Astrocyte of the cerebellum (primary cell): Measurements from ENCODE around the gene TRIM13.

ENCODE experiments used
- DNase-seq: peaks from one replicate; pipeline ENCODE4 v3.0.0-alpha.2; 2011; ENCODE audit warnings: low read depth
- H3K4me3 ChIP-seq: 2 replicates; pipeline ENCODE4 v1.5.1; 2011; ENCODE audit warnings: mild to moderate bottlenecking, low read depth, low read length, moderate library complexity
- in situ Hi-C: cut with HindIII; loops from 2 replicates; pipeline ENCODE4 v1.10.0; 2017; ENCODE audit warnings: low sequenced_read_pairs
- TF ChIP-seq, protein P1 (sequence below): IDR thresholded peaks from 2 replicates; pipeline ENCODE4 v1.5.1; 2012; ENCODE audit warnings: low read length, low read depth, moderate library complexity, mild to moderate bottlenecking; ENCODE audit errors: missing control alignments

The TRIM13 gene

DNA sequence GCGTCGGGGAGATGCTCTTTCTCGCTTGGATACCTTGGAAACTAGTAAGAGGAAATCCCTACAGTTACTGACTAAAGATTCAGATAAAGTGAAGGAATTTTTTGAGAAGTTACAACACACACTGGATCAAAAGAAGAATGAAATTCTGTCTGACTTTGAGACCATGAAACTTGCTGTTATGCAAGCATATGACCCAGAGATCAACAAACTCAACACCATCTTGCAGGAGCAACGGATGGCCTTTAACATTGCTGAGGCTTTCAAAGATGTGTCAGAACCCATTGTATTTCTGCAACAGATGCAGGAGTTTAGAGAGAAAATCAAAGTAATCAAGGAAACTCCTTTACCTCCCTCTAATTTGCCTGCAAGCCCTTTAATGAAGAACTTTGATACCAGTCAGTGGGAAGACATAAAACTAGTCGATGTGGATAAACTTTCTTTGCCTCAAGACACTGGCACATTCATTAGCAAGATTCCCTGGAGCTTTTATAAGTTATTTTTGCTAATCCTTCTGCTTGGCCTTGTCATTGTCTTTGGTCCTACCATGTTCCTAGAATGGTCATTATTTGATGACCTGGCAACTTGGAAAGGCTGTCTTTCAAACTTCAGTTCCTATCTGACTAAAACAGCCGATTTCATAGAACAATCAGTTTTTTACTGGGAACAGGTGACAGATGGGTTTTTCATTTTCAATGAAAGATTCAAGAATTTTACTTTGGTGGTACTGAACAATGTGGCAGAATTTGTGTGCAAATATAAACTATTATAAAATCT lies 15.7 kb downstream of the TRIM13 start:
- in situ Hi-C loops: no loop called here
- no peak for DNase-seq
- H3K4me3 ChIP-seq: no peak overlapping the region
- TF ChIP-seq, protein P1, sequence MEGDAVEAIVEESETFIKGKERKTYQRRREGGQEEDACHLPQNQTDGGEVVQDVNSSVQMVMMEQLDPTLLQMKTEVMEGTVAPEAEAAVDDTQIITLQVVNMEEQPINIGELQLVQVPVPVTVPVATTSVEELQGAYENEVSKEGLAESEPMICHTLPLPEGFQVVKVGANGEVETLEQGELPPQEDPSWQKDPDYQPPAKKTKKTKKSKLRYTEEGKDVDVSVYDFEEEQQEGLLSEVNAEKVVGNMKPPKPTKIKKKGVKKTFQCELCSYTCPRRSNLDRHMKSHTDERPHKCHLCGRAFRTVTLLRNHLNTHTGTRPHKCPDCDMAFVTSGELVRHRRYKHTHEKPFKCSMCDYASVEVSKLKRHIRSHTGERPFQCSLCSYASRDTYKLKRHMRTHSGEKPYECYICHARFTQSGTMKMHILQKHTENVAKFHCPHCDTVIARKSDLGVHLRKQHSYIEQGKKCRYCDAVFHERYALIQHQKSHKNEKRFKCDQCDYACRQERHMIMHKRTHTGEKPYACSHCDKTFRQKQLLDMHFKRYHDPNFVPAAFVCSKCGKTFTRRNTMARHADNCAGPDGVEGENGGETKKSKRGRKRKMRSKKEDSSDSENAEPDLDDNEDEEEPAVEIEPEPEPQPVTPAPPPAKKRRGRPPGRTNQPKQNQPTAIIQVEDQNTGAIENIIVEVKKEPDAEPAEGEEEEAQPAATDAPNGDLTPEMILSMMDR: no peak

DNA sequence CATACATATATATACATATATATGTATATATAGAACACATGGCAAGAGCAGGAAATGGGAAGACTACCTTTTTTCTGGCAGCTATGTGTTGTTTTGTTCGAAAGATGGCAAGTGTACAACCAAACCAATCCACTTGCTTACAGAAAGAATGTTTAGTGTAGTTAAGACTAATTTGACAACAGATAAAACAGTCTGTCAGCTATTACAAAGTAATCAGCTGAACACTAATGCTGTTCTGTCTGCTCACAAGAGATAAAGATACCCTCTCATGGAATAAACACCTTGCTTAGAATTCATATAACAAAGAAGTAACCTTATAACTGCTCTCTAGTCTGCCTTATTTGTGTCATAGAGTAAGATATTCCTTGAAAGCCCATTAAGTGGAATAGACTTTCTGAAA lies 17.5 kb downstream of the TRIM13 start:
- DNase-seq: no peak
- in situ Hi-C loops: no loop called here
- TF ChIP-seq, protein P1: no peak
- no peak overlapping the region for H3K4me3 ChIP-seq

DNA sequence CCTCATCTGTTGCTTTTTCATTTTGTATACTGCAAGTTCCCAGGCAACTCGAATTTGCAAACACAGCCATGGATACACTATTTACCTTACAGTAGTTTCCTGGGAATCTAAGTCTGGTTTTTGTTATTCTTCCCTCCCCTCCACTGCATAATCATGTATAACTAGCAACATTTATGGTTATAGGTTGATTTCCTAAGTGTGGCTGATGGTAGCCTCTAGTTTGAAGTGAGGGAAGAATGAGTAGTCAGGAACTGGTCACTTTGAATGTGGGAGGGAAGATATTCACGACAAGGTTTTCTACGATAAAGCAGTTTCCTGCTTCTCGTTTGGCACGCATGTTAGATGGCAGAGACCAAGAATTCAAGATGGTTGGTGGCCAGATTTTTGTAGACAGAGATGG lies 18.4 kb downstream of the TRIM13 start, which contains the start of gene KCNRG:
Gene KCNRG, plus strand, starts transcription at position 187 of the 400 bp plus-strand sequence. Its CDS starts 50 bp downstream, at position 237.
- in situ Hi-C loops: no loop called here
- no peak for DNase-seq
- no peak within 1 kb of the TSS for H3K4me3 ChIP-seq
- TF ChIP-seq, protein P1: no peak

DNA sequence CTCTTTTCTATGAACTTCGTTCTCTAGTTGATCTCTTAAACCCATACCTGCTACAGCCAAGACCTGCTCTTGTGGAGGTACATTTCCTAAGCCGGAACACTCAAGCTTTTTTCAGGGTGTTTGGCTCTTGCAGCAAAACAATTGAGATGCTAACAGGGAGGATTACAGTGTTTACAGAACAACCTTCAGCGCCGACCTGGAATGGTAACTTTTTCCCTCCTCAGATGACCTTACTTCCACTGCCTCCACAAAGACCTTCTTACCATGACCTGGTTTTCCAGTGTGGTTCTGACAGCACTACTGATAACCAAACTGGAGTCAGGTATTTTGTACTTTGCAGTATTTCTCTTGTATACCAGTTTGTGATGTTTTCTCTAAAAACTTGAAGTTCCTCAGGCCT lies 18.9 kb downstream of the TRIM13 start:
- no peak overlapping the region for H3K4me3 ChIP-seq
- TF ChIP-seq, protein P1: no peak
- DNase-seq: no peak
- in situ Hi-C loops: no loop called here

DNA sequence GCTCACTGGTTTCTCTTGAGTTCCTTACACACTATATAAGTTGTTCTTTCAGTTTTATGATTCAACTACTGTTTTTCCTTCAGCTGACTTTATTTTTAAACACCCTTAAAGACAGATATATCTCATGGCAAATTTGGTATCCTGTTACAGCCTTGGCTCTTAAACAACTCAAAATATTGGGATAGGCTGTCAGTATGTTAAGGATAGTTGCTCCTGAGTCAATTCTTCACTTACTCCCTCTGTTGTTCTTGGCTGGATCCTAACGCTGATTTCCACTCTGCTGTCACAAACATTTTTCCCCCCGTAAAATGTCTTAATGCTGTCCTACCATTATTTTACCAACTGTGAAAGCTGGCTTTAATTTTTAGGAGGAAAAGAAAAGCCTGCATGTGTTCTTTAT lies 19.6 kb downstream of the TRIM13 start:
- no peak for DNase-seq

DNA sequence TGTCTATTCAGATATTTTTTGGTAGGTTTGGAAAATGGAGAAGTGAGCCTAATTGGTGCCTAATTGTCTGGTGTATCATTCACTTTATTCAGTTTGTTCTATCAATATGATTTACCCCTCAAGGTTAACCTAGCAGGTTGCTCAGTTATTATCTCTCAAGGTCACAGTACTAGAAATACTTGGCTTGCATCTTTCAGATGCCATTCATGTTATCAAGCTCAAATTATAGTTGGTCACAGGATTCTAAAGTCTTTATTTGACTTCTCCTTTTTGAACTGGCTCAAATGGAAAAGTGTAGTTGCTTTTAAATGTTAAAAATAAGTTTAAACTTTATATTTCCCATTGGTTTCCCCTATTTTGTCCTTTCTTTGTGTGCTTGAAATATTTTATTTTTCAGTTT lies 21.0 kb downstream of the TRIM13 start:
- H3K4me3 ChIP-seq: no peak overlapping the region
- in situ Hi-C loops: no loop called here
- no peak for DNase-seq
- TF ChIP-seq, protein P1: no peak

More for the DNA sequence above, 19.6 kb downstream of the TRIM13 start:
- TF ChIP-seq, protein P1: no peak
- no peak overlapping the region for H3K4me3 ChIP-seq
- in situ Hi-C loops: no loop called here
